Naive thymus-derived CD4-positive, alpha-beta T cell (primary cell): ENCODE data around the gene WFDC2. TPM values are rescaled to one million over a fixed set of nuclear protein-coding genes. Genes with fewer than 3 reads are reported as not detected.
A peak's percentile ranks its signal among the peaks of the same experiment; 100 is the strongest.
"Not testable (repeated sequence)": the region's sequence is repeated elsewhere in the genome, so short reads cannot be mapped to it uniquely, and the experiment has no call there.

Experiments
- ATAC-seq: fragments of 150-1000 bp; cut with Tn5 transposase; 2 replicates; pipeline ENCODE4 v1.10.0; 2021; ENCODE audit warnings: mild to moderate bottlenecking, moderate library complexity
- CTCF ChIA-PET: fragments of 350-600 bp; sonication (Branson Sonifier 250); formaldehyde crosslinking; loops from one replicate; lab custom pipeline; 2021; ENCODE audit warnings: antibody characterized with exemption; lab: Charles Lee
- POLR2A ChIA-PET: fragments of 350-600 bp; sonication (Branson Sonifier 250); formaldehyde crosslinking; loops from one replicate; lab custom pipeline; 2021; ENCODE audit warnings: antibody characterized with exemption, inconsistent platforms; lab: Charles Lee
- DNase-seq, 9 donors: peaks; one replicate each; pipeline versions ENCODE4 v3.0.0 to v3.0.0-alpha.2; 2020 to 2022; ENCODE audit warnings: mixed read lengths in 1 of 9
- H3K27ac ChIP-seq: one replicate; pipeline ENCODE4 v1.7.0; 2013; ENCODE audit warnings: mild to moderate bottlenecking, low read depth, low read length, moderate library complexity
- H3K27me3 ChIP-seq, 2 donors: one replicate each; pipeline ENCODE4 v1.7.0; 2013; ENCODE audit warnings: low read length in 2 of 2, mild to moderate bottlenecking in 2 of 2, moderate library complexity in 2 of 2; ENCODE audit not compliant: control insufficient read depth in 2 of 2, insufficient read depth in 2 of 2
- H3K36me3 ChIP-seq, 3 experiments: 1 replicate in 2 of 3; 2 replicates in 1 of 3; pipeline ENCODE4 v1.7.0; 2013; ENCODE audit warnings: low read length in 3 of 3, mild to moderate bottlenecking in 3 of 3, moderate library complexity in 1 of 3; ENCODE audit not compliant: insufficient read depth in 3 of 3, control insufficient read depth in 2 of 3
- H3K4me1 ChIP-seq, 2 donors: one replicate each; pipeline ENCODE4 v1.7.0; 2013; ENCODE audit warnings: low read length in 2 of 2, mild to moderate bottlenecking in 2 of 2, moderate library complexity in 1 of 2; ENCODE audit not compliant: control insufficient read depth in 2 of 2, insufficient read depth in 2 of 2
- H3K4me3 ChIP-seq: 2 replicates; pipeline ENCODE4 v1.7.0; 2013; ENCODE audit warnings: mild to moderate bottlenecking, low read length
- H3K9me3 ChIP-seq, 3 experiments: 1 replicate in 2 of 3; 2 replicates in 1 of 3; pipeline ENCODE4 v1.7.0; 2013; ENCODE audit warnings: low read length in 3 of 3; ENCODE audit not compliant: control insufficient read depth in 2 of 3
- H3K27ac Mint-ChIP-seq, 9 donors: one replicate each; pipeline ENCODE4 v1.8.0; 2020 to 2022; ENCODE audit warnings: mixed read lengths in 9 of 9, mild to moderate bottlenecking in 8 of 9, moderate library complexity in 5 of 9, inconsistent platforms in 2 of 9
- H3K27me3 Mint-ChIP-seq, 5 donors: one replicate each; pipeline ENCODE4 v1.8.0; 2021 to 2022; ENCODE audit warnings: mixed read lengths in 5 of 5, mild to moderate bottlenecking in 1 of 5
- H3K36me3 Mint-ChIP-seq, 5 donors: one replicate each; pipeline ENCODE4 v1.8.0; 2020 to 2022; ENCODE audit warnings: mixed read lengths in 5 of 5, mild to moderate bottlenecking in 3 of 5, inconsistent platforms in 1 of 5
- H3K4me1 Mint-ChIP-seq, 7 donors: one replicate each; pipeline ENCODE4 v1.8.0; 2020 to 2022; ENCODE audit warnings: mixed read lengths in 7 of 7, mild to moderate bottlenecking in 3 of 7, inconsistent platforms in 1 of 7
- H3K4me3 Mint-ChIP-seq, 10 donors: one replicate each; pipeline ENCODE4 v1.8.0; 2020 to 2022; ENCODE audit warnings: mild to moderate bottlenecking in 10 of 10, mixed read lengths in 10 of 10, moderate library complexity in 6 of 10, inconsistent platforms in 2 of 10
- H3K9me3 Mint-ChIP-seq, 11 donors: one replicate each; pipeline ENCODE4 v1.8.0; 2020 to 2022; ENCODE audit warnings: mixed read lengths in 11 of 11, mild to moderate bottlenecking in 4 of 11, inconsistent platforms in 1 of 11, moderate library complexity in 1 of 11
- intact Hi-C, 2 donors: fragments of 100-400 bp; cut with micrococcal nuclease; formaldehyde crosslinking; loops; one replicate each; pipeline ENCODE4 v1.15.1; 2023
- polyA plus RNA-seq, 2 donors: library from polyadenylated mRNA; unstranded; fragments of 300-500 nt; fragmentation: Illumina TruSeq; gene quantifications; one replicate each; pipeline ENCODE4 v1.2.3, GENCODE V29; 2021
- total RNA-seq, 6 experiments: library from RNA in 5 of 6; stranded (reverse) in 5 of 6; gene quantifications; 1 replicate in 5 of 6; 2 replicates in 1 of 6; pipeline ENCODE4 v1.2.3 and lab custom pipeline; 2021 to 2026

The WFDC2 gene
- total and polyA plus RNA-seq, 7 experiments from 2014 or later, result 0.36 to 1.7 (median 1.0) TPM; not detected in 3

DNA sequence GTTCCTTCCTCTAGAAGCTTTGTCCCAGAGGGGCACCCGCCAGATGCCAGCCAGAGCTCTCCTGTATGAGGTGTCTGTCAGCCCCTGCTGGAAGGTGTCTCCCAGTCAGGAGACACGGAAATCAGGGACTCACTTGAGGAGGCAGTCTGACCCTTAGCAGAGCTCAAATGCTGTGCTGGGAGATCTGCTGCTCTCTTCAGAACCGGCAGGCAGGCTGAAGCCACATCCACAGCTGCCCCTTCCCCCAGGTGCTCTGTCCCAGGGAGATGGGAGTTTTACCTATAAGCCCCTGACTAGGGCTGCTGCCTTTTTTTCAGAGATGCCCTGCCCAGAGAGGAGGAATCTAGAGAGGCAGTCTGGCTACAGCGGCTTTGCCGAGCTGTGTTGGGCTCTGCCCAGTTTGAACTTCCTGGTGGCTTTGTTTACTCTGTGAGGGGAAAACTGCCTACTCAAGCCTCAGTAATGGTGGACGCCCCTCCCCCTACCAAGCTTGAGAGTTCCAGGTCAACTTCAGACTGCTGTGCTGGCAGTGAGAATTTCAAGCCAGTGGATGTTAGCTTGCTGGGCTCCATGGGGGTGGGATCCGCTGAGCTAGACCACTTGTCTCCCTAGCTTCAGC is 8.1 kb downstream of the WFDC2 start:
- H3K4me1 ChIP-seq, H3K36me3 Mint-ChIP-seq, H3K9me3 Mint-ChIP-seq, DNase-seq, H3K36me3 ChIP-seq, intact Hi-C loops, H3K27me3 ChIP-seq, POLR2A ChIA-PET, H3K4me3 ChIP-seq, CTCF ChIA-PET, H3K27ac Mint-ChIP-seq, H3K4me1 Mint-ChIP-seq, ATAC-seq, H3K27ac ChIP-seq, H3K4me3 Mint-ChIP-seq, H3K9me3 ChIP-seq: not testable (repeated sequence)
- peaks cover 17 to 32% (median 21%) of the 10 kb centered on the region in 5 donors for H3K27me3 Mint-ChIP-seq

DNA sequence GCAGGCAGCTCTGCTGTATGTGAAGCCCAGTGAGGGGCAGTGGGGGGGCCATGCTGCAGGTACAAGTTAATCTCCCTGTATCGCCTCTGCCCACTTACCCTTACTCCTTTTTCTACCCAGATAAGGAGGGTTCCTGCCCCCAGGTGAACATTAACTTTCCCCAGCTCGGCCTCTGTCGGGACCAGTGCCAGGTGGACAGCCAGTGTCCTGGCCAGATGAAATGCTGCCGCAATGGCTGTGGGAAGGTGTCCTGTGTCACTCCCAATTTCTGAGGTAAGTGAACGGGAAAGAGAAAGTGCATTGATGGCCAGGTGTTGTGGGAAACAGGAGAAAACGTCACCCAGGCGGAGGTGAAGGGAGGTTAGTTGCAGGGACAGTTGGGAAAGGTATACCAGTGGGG is 10.3 kb downstream of the WFDC2 start:
- ATAC-seq (no peak), DNase-seq (no peak)
- no peaks in the 10 kb centered on the region for H3K9me3 ChIP-seq
- H3K4me1 Mint-ChIP-seq, result peaks cover 0 to 1% (median 0%) of the 10 kb centered on the region in 7 donors
- H3K36me3 ChIP-seq, result no peaks in the 10 kb centered on the region
- no peak overlapping the region for H3K27ac ChIP-seq
- ChIA-PET POLR2A (interaction anchor here (1.0 kb wide), 1 partner anchor 117 kb away, joined by 3 read pairs; no protein-coding TSS in a partner anchor), CTCF (no interaction called here)
- no peaks in the 10 kb centered on the region for H3K27me3 ChIP-seq
- H3K27ac Mint-ChIP-seq, result no peak overlapping the region
- H3K9me3 Mint-ChIP-seq, result peaks cover 0 to 9% (median 0%) of the 10 kb centered on the region in 11 donors
- no peak overlapping the region for H3K4me3 Mint-ChIP-seq
- intact Hi-C loops, result no loop called here
- peaks cover 0 to 5% (median 3%) of the 10 kb centered on the region in 5 donors for H3K36me3 Mint-ChIP-seq
- peaks cover 22 to 31% (median 28%) of the 10 kb centered on the region in 5 donors for H3K27me3 Mint-ChIP-seq
- no peak overlapping the region for H3K4me3 ChIP-seq
- no peaks in the 10 kb centered on the region for H3K4me1 ChIP-seq

DNA sequence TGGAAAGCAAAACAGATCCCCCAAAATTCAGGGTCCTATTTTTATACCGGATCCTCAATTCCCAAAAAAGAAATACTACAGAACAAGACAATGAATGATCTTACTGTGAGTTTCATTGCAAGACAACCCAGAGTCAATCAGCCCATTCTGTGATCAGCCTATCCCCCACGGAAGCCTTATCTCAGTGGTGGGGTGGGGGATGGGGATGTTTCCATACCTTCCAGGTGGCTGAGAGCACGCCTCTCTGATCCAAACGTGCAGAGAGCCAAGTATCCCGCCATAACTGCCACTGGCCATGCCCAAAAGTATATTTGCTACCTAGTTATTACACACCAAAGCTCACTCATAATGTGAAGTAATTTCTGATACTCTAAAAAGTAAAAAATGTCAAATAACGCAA is 15.1 kb downstream of the WFDC2 start:
- Histone ChIP-seq H3K9me3 (no peaks in the 10 kb centered on the region), H3K4me3 (no peak overlapping the region), H3K4me1 (no peaks in the 10 kb centered on the region), H3K27me3 (no peaks in the 10 kb centered on the region), H3K36me3 (no peaks in the 10 kb centered on the region), H3K27ac (no peak overlapping the region)
- H3K27me3 Mint-ChIP-seq, result peaks cover 29 to 44% (median 33%) of the 10 kb centered on the region in 5 donors
- peaks cover 0 to 3% (median 0%) of the 10 kb centered on the region in 5 donors for H3K36me3 Mint-ChIP-seq
- intact Hi-C loops, result no loop called here
- CTCF ChIA-PET, result interaction anchor here (0.6 to 0.9 kb wide), 2 partner anchors 122 to 141 kb away, joined by 3 to 5 read pairs; no protein-coding TSS in a partner anchor
- H3K27ac Mint-ChIP-seq, result no peak overlapping the region
- no peak overlapping the region for H3K4me3 Mint-ChIP-seq
- H3K4me1 Mint-ChIP-seq, result peaks cover 0 to 5% (median 0%) of the 10 kb centered on the region in 7 donors
- ATAC-seq, result no peak
- DNase-seq, result no peak
- no peaks in the 10 kb centered on the region for H3K9me3 Mint-ChIP-seq
- POLR2A ChIA-PET, result no interaction called here

DNA sequence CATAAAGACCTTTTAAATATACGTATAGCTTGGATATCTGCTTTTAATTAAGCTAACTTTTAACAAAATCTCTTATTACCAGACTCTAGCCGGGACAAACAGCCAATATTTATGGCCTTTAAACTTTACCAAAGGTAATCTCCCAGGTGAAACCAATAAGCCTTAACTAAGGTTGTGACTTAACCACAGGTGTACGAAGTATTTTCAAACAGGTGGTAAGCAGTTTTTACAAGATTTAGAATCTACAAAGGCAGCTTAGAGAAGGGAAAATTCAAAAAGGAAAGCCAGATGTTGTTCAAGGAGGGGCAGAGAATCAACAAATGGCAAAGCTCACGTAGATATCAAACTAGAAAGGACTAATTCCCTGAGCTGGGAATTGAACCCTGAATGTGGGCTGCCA is 15.8 kb downstream of the WFDC2 start:
- POLR2A ChIA-PET, result no interaction called here
- ATAC-seq (no peak), DNase-seq (no peak)
- no peaks in the 10 kb centered on the region for H3K36me3 ChIP-seq
- no peaks in the 10 kb centered on the region for H3K9me3 Mint-ChIP-seq
- intact Hi-C loops, result no loop called here
- H3K9me3 ChIP-seq, result no peaks in the 10 kb centered on the region
- no peak overlapping the region for H3K4me3 Mint-ChIP-seq
- H3K4me1 Mint-ChIP-seq, result peaks cover 0 to 5% (median 0%) of the 10 kb centered on the region in 7 donors
- peaks cover 0 to 3% (median 0%) of the 10 kb centered on the region in 5 donors for H3K36me3 Mint-ChIP-seq
- CTCF ChIA-PET, result interaction anchor here (0.7 kb wide), 1 partner anchor 473 kb away, joined by 3 read pairs; no protein-coding TSS in a partner anchor
- no peaks in the 10 kb centered on the region for H3K27me3 ChIP-seq
- no peak overlapping the region for H3K27ac Mint-ChIP-seq
- peaks cover 23 to 45% (median 33%) of the 10 kb centered on the region in 5 donors for H3K27me3 Mint-ChIP-seq
- no peak overlapping the region for H3K4me3 ChIP-seq
- no peak overlapping the region for H3K27ac ChIP-seq
- H3K4me1 ChIP-seq, result no peaks in the 10 kb centered on the region

DNA sequence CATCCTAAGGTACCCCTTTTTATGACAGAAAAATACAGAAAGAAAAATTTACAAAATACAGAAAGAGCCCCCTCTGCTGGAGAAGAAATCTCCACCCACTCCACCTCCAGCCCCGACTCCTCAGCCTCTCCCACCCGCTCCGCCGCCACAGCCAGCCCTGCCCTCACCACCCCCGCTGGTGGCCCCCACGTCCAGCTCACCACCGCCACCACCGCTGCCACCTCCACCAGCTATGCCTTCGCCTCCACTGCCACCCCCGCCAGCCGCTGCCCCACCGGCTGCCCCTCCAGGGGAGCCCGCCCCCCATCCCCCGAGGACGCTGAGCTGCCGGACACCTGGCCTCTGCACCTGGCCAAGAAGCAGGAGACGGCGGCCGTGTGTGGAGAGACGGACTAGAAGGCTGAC is 17.7 kb downstream of the WFDC2 start:
- DNase-seq (no peak), ATAC-seq (no peak)
- Mint-ChIP-seq H3K36me3 (no peaks in the 10 kb centered on the region), H3K4me1 (peaks cover 0 to 3% (median 0%) of the 10 kb centered on the region in 7 donors), H3K27me3 (peaks cover 26 to 40% (median 33%) of the 10 kb centered on the region in 5 donors), H3K27ac (no peak overlapping the region), H3K9me3 (no peaks in the 10 kb centered on the region), H3K4me3 (no peak overlapping the region)
- ChIA-PET CTCF (no interaction called here), POLR2A (no interaction called here)
- no peak overlapping the region for H3K4me3 ChIP-seq
- no peaks in the 10 kb centered on the region for H3K4me1 ChIP-seq
- no peaks in the 10 kb centered on the region for H3K36me3 ChIP-seq
- no peak overlapping the region for H3K27ac ChIP-seq
- no peaks in the 10 kb centered on the region for H3K9me3 ChIP-seq
- no peaks in the 10 kb centered on the region for H3K27me3 ChIP-seq
- intact Hi-C loops, result no loop called here

DNA sequence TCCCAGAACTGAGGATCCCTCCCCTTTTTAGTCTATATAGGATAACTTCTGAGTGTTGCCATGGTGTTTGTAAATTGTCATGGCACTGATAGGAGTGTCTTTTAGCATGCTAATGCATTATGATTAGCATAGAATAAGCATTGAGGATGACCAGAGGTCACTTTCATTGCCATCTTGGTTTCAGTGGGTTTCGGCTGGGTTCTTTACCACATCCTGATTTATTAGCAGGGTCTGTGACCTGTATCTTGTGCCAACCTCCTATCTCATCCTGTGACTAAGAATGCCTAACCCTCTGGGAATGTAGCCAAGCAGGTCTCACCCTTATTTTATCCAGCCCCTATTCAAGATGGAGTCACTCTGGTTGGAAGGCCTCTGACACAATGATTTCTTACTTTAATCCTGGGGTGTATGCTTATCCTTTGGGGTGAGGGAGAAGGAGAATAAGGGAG is 19.6 kb downstream of the WFDC2 start:
- H3K9me3 Mint-ChIP-seq, result peaks cover 0 to 2% (median 0%) of the 10 kb centered on the region in 11 donors
- no peaks in the 10 kb centered on the region for H3K9me3 ChIP-seq
- no peaks in the 10 kb centered on the region for H3K36me3 ChIP-seq
- no peak overlapping the region for H3K27ac ChIP-seq
- no peak for DNase-seq
- H3K4me1 ChIP-seq, result no peaks in the 10 kb centered on the region
- CTCF ChIA-PET, result no interaction called here
- H3K36me3 Mint-ChIP-seq, result peaks cover 0 to 5% (median 0%) of the 10 kb centered on the region in 5 donors
- intact Hi-C loops, result no loop called here
- no peak overlapping the region for H3K27ac Mint-ChIP-seq
- H3K4me3 Mint-ChIP-seq, result no peak overlapping the region
- H3K27me3 ChIP-seq, result no peaks in the 10 kb centered on the region
- H3K4me1 Mint-ChIP-seq, result peaks cover 0 to 3% (median 0%) of the 10 kb centered on the region in 7 donors
- POLR2A ChIA-PET, result no interaction called here
- no peak overlapping the region for H3K4me3 ChIP-seq
- no peak for ATAC-seq
- peaks cover 20 to 47% (median 31%) of the 10 kb centered on the region in 5 donors for H3K27me3 Mint-ChIP-seq

DNA sequence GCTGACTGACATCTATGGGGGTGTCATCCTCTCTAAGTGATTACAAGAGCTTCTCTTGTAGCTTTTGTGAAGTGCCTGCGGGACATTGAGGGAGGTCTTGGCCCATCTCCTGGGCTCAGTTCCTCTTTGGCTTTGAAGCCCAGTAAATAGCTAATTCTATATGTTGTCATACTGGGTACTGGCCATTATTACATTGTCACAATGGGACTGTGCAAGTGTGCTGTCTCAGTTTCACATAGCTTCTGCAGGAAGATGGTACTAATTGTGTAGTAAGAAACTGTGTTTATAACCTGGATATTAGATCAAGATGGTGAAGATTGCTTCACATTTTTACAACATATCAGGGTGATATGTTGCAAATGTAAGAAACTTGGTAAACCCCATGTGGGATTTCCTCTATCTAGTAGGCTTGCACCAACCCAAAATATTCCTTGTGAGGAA is 26.0 kb downstream of the WFDC2 start:
- no peak overlapping the region for H3K27ac Mint-ChIP-seq
- peaks cover 0 to 2% (median 0%) of the 10 kb centered on the region in 11 donors for H3K9me3 Mint-ChIP-seq
- no peak for DNase-seq
- Histone ChIP-seq H3K27me3 (no peaks in the 10 kb centered on the region), H3K9me3 (no peaks in the 10 kb centered on the region), H3K4me1 (no peaks in the 10 kb centered on the region), H3K27ac (no peak overlapping the region), H3K4me3 (no peak overlapping the region), H3K36me3 (no peaks in the 10 kb centered on the region)
- H3K4me1 Mint-ChIP-seq, result no peaks in the 10 kb centered on the region
- ChIA-PET POLR2A (no interaction called here), CTCF (no interaction called here)
- intact Hi-C loops, result no loop called here
- no peak overlapping the region for H3K4me3 Mint-ChIP-seq
- H3K36me3 Mint-ChIP-seq, result peaks cover 0 to 5% (median 0%) of the 10 kb centered on the region in 5 donors
- H3K27me3 Mint-ChIP-seq, result peaks cover 12 to 39% (median 19%) of the 10 kb centered on the region in 5 donors
- peak; percentile 67 for ATAC-seq
